Activated B cell treated with CpG ODN at 0.5 μM for 24 hours (primary cell): Measurements from ENCODE around the gene PLEKHM3. TPM values are rescaled to one million over a fixed set of nuclear protein-coding genes. Genes with fewer than 3 reads are reported as not detected.

Experiments
- ATAC-seq: fragments of 200-7000 bp; cut with Tn5 transposase; one replicate; pipeline ENCODE4 v1.10.0; 2021; ENCODE audit warnings: low read depth, mild to moderate bottlenecking, moderate library complexity
- CTCF ChIA-PET: fragments of 350-600 bp; sonication (Branson Sonifier 250); formaldehyde crosslinking; loops from one replicate; lab custom pipeline; 2021; ENCODE audit warnings: antibody characterized with exemption; lab: Charles Lee
- POLR2A ChIA-PET: fragments of 350-600 bp; sonication (Branson Sonifier 250); formaldehyde crosslinking; loops from one replicate; lab custom pipeline; 2021; ENCODE audit warnings: antibody characterized with exemption; lab: Charles Lee
- DNase-seq: peaks from one replicate; pipeline ENCODE4 v3.0.0; 2022
- H3K27ac Mint-ChIP-seq: one replicate; pipeline ENCODE4 v1.8.0; 2020; ENCODE audit warnings: mixed read lengths
- H3K27me3 Mint-ChIP-seq: one replicate; pipeline ENCODE4 v1.8.0; 2021; ENCODE audit warnings: mixed read lengths
- H3K36me3 Mint-ChIP-seq: one replicate; pipeline ENCODE4 v1.8.0; 2021; ENCODE audit warnings: low read depth, mixed read lengths
- H3K4me1 Mint-ChIP-seq: one replicate; pipeline ENCODE4 v1.8.0; 2021; ENCODE audit warnings: mixed read lengths
- H3K4me3 Mint-ChIP-seq: one replicate; pipeline ENCODE4 v1.8.0; 2020; ENCODE audit warnings: mild to moderate bottlenecking, mixed read lengths
- H3K9me3 Mint-ChIP-seq: one replicate; pipeline ENCODE4 v1.8.0; 2020; ENCODE audit warnings: mixed read lengths
- intact Hi-C: fragments of 100-400 bp; cut with micrococcal nuclease; formaldehyde crosslinking; loops from one replicate; pipeline ENCODE4 v1.15.1; 2024
- total RNA-seq: library from RNA; stranded (reverse); gene quantifications from 2 replicates; pipeline ENCODE4 v1.2.3, GENCODE V29; 2022
- TF ChIP-seq, protein P1 (sequence below): fragments of 200-600 bp; IDR thresholded peaks from one replicate; pipeline ENCODE4 v1.8.0; 2022; ENCODE audit warnings: antibody characterized with exemption, mild to moderate bottlenecking

PLEKHM3 gene
- total RNA-seq, 1 donor from 2014 or later: 12.0 TPM

DNA sequence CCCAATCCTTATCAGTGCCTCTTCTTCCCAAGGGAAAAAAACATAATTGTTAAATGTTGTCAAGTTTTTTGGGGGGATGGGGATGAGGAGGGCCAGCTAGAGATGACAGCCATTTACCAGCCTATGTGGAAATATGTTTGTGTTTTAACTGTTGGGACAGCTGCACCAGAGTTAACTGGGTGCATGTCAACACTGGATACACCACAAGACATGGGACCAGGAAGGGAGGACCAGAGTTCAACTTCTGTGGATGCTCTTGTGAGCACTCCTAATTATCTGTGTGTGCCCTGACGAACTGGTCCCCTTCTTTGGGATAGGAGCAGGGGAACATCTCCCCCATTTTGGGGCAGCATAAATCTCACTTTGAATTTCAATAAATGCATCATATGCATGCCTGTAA is 189.5 kb downstream of the PLEKHM3 start:
- ATAC-seq (no peak), DNase-seq (no peak)
- no peak overlapping the region for H3K27ac Mint-ChIP-seq
- ChIA-PET CTCF (no interaction called here), POLR2A (no interaction called here)
- H3K9me3 Mint-ChIP-seq: no peaks in the 10 kb centered on the region
- intact Hi-C loops: no loop called here
- H3K4me3 Mint-ChIP-seq: no peak overlapping the region
- no peaks in the 10 kb centered on the region for H3K4me1 Mint-ChIP-seq
- TF ChIP-seq, protein P1, sequence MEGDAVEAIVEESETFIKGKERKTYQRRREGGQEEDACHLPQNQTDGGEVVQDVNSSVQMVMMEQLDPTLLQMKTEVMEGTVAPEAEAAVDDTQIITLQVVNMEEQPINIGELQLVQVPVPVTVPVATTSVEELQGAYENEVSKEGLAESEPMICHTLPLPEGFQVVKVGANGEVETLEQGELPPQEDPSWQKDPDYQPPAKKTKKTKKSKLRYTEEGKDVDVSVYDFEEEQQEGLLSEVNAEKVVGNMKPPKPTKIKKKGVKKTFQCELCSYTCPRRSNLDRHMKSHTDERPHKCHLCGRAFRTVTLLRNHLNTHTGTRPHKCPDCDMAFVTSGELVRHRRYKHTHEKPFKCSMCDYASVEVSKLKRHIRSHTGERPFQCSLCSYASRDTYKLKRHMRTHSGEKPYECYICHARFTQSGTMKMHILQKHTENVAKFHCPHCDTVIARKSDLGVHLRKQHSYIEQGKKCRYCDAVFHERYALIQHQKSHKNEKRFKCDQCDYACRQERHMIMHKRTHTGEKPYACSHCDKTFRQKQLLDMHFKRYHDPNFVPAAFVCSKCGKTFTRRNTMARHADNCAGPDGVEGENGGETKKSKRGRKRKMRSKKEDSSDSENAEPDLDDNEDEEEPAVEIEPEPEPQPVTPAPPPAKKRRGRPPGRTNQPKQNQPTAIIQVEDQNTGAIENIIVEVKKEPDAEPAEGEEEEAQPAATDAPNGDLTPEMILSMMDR: no peak
- no peaks in the 10 kb centered on the region for H3K36me3 Mint-ChIP-seq
- H3K27me3 Mint-ChIP-seq: no peaks in the 10 kb centered on the region

DNA sequence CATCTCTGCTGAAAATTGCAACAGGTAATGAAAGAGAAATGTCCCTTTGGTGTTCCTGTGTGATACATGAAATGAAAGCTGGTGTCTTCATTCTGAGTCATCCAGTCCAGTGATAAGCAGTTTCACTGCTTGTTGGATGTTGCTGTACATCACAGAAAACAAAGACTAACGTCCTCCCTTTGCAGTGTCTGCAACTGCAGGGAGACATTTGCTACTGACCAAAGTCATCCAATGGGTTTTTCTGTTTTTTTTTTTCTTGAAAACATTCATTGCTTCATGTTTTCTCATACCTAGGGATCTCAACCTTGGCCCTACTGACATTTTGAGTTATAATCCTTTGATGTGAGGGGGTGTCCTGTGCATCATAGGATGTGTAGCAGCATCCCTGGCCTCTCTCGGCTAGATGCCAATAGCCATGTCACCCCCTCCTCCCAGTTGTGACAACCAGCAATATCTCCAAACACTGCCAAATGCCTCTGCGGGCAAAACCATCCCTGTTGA is 192.0 kb downstream of the PLEKHM3 start:
- no peak overlapping the region for H3K4me3 Mint-ChIP-seq
- ChIA-PET POLR2A (no interaction called here), CTCF (no interaction called here)
- no peak for DNase-seq
- no peak for ATAC-seq
- intact Hi-C loops: no loop called here
- no peaks in the 10 kb centered on the region for H3K27me3 Mint-ChIP-seq
- TF ChIP-seq, protein P1: no peak
- no peaks in the 10 kb centered on the region for H3K4me1 Mint-ChIP-seq
- H3K9me3 Mint-ChIP-seq: no peaks in the 10 kb centered on the region
- peaks cover 8% of the 10 kb centered on the region for H3K36me3 Mint-ChIP-seq
- H3K27ac Mint-ChIP-seq: no peak overlapping the region

DNA sequence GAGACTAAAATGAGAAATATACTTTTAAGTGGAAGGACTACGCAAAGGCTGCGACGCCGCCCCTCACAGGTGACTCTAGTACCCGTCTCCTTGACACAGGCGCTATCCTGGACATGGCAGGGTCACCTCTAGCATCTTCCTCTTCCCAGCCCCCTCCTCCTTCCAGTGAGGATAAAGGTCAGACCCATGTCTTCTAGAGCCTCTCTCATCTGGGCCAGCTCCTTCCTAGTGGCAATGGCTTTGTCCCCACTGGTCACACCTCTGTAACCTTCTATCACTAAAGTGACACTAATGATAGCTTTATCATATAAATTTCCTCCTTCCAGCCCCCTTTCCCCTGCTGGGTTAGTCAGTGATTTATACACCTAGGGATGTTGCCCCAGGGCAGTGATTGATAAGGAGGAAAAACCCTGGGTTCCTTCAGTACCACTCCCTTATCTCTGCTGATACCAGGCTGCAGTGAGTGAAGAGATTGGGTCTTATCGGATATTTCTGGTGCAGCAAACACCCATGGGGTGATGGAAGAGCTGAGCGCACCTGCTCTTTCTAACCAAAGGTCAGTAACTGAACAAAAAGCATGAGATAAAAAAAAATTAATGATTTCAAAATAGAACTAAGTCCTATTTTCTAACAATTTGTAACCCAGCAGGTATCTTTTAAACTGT is 193.6 kb downstream of the PLEKHM3 start:
- DNase-seq (no peak), ATAC-seq (no peak)
- Mint-ChIP-seq H3K9me3 (no peaks in the 10 kb centered on the region), H3K4me3 (no peak overlapping the region), H3K36me3 (peaks cover 20% of the 10 kb centered on the region), H3K4me1 (no peaks in the 10 kb centered on the region), H3K27ac (no peak overlapping the region), H3K27me3 (no peaks in the 10 kb centered on the region)
- ChIA-PET POLR2A (interaction anchor here (0.6 kb wide), 1 partner anchor 195 kb away, joined by 3 read pairs; no protein-coding TSS in a partner anchor), CTCF (no interaction called here)
- TF ChIP-seq, protein P1: no peak
- intact Hi-C loops: no loop called here

DNA sequence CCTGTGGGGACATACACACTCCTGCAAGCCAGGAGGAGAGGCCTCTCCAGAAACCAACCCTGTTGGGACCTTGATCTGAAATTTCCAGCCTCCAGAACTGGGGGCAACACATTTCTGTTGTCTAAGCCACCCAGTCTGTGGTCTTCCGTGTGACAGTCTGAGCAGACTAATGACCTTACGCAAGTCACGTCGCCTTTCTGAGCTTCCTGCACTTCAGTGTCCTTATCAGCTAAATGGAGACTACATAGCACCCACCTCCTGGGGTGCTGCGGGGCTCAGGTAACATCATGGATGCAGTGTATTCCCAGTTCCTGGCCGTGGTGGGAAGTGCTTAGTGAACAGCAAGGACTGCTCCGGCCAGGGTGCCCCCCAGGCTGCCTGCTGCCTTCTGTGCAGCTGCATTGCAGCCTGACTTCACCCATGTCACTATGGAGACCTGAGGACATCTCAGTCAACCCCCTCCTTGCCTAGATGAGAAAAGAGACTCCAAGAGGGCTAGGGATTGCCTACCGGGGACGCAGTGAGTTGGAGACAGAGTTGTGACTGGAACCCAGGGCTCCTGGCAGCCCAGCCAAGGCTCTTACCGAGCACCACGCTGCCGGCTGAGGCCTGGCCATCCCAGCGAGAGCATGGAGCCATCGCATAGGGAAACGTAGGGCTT is 194.4 kb downstream of the PLEKHM3 start:
- ChIA-PET CTCF (no interaction called here), POLR2A (no interaction called here)
- no peak for ATAC-seq
- no peak for DNase-seq
- Mint-ChIP-seq H3K9me3 (no peaks in the 10 kb centered on the region), H3K27ac (no peak overlapping the region), H3K4me3 (no peak overlapping the region), H3K4me1 (no peaks in the 10 kb centered on the region), H3K36me3 (peaks cover 27% of the 10 kb centered on the region), H3K27me3 (no peaks in the 10 kb centered on the region)
- TF ChIP-seq, protein P1: no peak
- intact Hi-C loops: no loop called here

DNA sequence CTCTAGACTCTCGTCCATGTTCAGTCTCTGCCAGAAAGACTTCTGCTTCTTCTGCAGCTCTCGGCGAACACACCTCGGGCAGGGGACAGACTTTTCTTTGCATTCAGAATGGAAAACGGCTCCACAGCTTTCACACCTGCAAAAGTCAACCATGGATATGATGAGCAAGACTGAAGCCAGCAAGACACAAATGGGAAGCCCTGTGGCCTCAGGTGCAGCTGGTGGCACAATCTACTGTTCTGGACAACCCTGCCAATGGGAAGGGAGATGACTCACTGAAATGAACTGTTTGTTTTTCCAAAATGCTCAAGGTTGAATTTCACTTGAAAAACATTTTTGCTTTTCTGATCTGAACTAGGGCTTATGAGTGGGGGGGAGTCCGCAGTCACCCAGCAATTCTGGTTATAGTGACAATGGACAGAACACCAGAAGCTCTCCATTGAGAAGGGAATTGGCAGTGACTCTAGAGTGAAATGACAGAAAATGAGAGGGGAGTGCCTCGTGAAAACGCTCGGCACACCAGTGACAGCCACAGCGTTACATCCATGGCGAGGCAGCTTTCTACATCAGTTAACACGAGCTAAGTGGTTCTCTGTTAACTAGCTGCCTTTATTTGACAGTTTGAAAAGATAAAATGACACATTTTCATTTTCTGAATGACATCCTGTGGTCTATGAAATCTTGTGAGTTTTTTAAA is 196.8 kb downstream of the PLEKHM3 start:
- H3K4me1 Mint-ChIP-seq: no peaks in the 10 kb centered on the region
- H3K36me3 Mint-ChIP-seq: peaks cover 49% of the 10 kb centered on the region
- H3K9me3 Mint-ChIP-seq: no peaks in the 10 kb centered on the region
- intact Hi-C loops: no loop called here
- no peak for DNase-seq
- TF ChIP-seq, protein P1: no peak
- no peak overlapping the region for H3K27ac Mint-ChIP-seq
- ATAC-seq: no peak
- CTCF ChIA-PET: no interaction called here
- H3K4me3 Mint-ChIP-seq: no peak overlapping the region
- POLR2A ChIA-PET: no interaction called here
- no peaks in the 10 kb centered on the region for H3K27me3 Mint-ChIP-seq
